Endothelial cell (in vitro differentiated cells): ENCODE results near the gene CLEC6A. TPM values are rescaled to one million over a fixed set of nuclear protein-coding genes. Genes with fewer than 3 reads are reported as not detected.
A peak's percentile ranks its signal among the peaks of the same experiment; 100 is the strongest.

Experiments used
- DNase-seq: peaks from one replicate; pipeline ENCODE4 v3.0.0; 2021; ENCODE audit warnings: low spot score
- H3K27ac Mint-ChIP-seq: one replicate; pipeline ENCODE4 v1.8.0; 2021; ENCODE audit warnings: mixed read lengths, inconsistent platforms; ENCODE audit not compliant: unreplicated experiment
- H3K27me3 Mint-ChIP-seq: one replicate; pipeline ENCODE4 v1.8.0; 2021; ENCODE audit warnings: mild to moderate bottlenecking, moderate library complexity, mixed read lengths, inconsistent platforms; ENCODE audit not compliant: unreplicated experiment
- H3K36me3 Mint-ChIP-seq: one replicate; pipeline ENCODE4 v1.8.0; 2021; ENCODE audit warnings: mild to moderate bottlenecking, low read depth, mixed read lengths, inconsistent platforms; ENCODE audit not compliant: unreplicated experiment
- H3K4me1 Mint-ChIP-seq: one replicate; pipeline ENCODE4 v1.8.0; 2021; ENCODE audit warnings: mild to moderate bottlenecking, mixed read lengths, inconsistent platforms; ENCODE audit not compliant: unreplicated experiment
- H3K4me3 Mint-ChIP-seq: one replicate; pipeline ENCODE4 v1.8.0; 2021; ENCODE audit warnings: mild to moderate bottlenecking, mixed read lengths, inconsistent platforms; ENCODE audit not compliant: unreplicated experiment
- H3K9me3 Mint-ChIP-seq: one replicate; pipeline ENCODE4 v1.8.0; 2021; ENCODE audit warnings: mixed read lengths, inconsistent platforms; ENCODE audit not compliant: unreplicated experiment
- CTCF ChIP-seq: fragments of 200-600 bp; sonication (generic); IDR thresholded peaks from one replicate; pipeline ENCODE4 v1.5.0; 2021; ENCODE audit warnings: antibody characterized with exemption; ENCODE audit not compliant: unreplicated experiment
- total RNA-seq: library from RNA; stranded (reverse); fragmentation: NEBNext Ultra II Directional; extraction: Animal tissue kit (Norgen Biotek cat#: 25700); gene quantifications from one replicate; pipeline ENCODE4 v1.2.1, GENCODE V29; 2021; ENCODE audit not compliant: unreplicated experiment

Gene CLEC6A
- total RNA-seq, 1 donor from 2014 or later: not detected

- no peaks in the 10 kb centered on the region for H3K27me3 Mint-ChIP-seq
- no peak for TF ChIP-seq CTCF
- peak overlapping the region; percentile 79 for H3K27ac Mint-ChIP-seq
- no peaks in the 10 kb centered on the region for H3K9me3 Mint-ChIP-seq
- no peak overlapping the region for H3K4me3 Mint-ChIP-seq
- no peaks in the 10 kb centered on the region for H3K36me3 Mint-ChIP-seq
- DNase-seq: no peak
- H3K4me1 Mint-ChIP-seq: peaks cover 28% of the 10 kb centered on the region
Measured at GRCh38 chr12:8453796-8454195, 2.0 kb upstream of the CLEC6A start.

GRCh38 chr12:8455271-8455670 lies 491 bp upstream of the CLEC6A start:
- Mint-ChIP-seq H3K4me3 (no peak overlapping the region), H3K27me3 (no peaks in the 10 kb centered on the region), H3K4me1 (peaks cover 28% of the 10 kb centered on the region), H3K36me3 (no peaks in the 10 kb centered on the region), H3K9me3 (no peaks in the 10 kb centered on the region), H3K27ac (peak overlapping the region; percentile 3)
- DNase-seq: no peak
- TF ChIP-seq CTCF: no peak

- TF ChIP-seq CTCF: no peak
- Mint-ChIP-seq H3K36me3 (no peaks in the 10 kb centered on the region), H3K4me1 (peaks cover 8% of the 10 kb centered on the region), H3K4me3 (no peak overlapping the region), H3K9me3 (no peaks in the 10 kb centered on the region), H3K27me3 (no peaks in the 10 kb centered on the region), H3K27ac (no peak overlapping the region)
- no peak for DNase-seq
Measured at GRCh38 chr12:8461426-8461825, 5.7 kb downstream of the CLEC6A start.

GRCh38 chr12:8465301-8465996 lies 9.7 kb downstream of the CLEC6A start:
- TF ChIP-seq CTCF: no peak
- Mint-ChIP-seq H3K36me3 (no peaks in the 10 kb centered on the region), H3K9me3 (no peaks in the 10 kb centered on the region), H3K4me1 (peaks cover 3% of the 10 kb centered on the region), H3K27ac (no peak overlapping the region), H3K27me3 (no peaks in the 10 kb centered on the region), H3K4me3 (no peak overlapping the region)
- no peak for DNase-seq

- Mint-ChIP-seq H3K4me3 (no peak overlapping the region), H3K27ac (no peak overlapping the region), H3K27me3 (no peaks in the 10 kb centered on the region), H3K36me3 (no peaks in the 10 kb centered on the region), H3K4me1 (peaks cover 3% of the 10 kb centered on the region), H3K9me3 (no peaks in the 10 kb centered on the region)
- no peak for TF ChIP-seq CTCF
- no peak for DNase-seq
Measured at GRCh38 chr12:8466241-8466640, 10.5 kb downstream of the CLEC6A start.
